ENCODE measurements around the gene BIN1.
A peak's percentile ranks its signal among the peaks of the same experiment; 100 is the strongest.

BIN1 gene

GRCh38 chr2:127086990-127087790 lies 19.8 kb downstream of the BIN1 start:
- no peaks in the 10 kb centered on the region for H3K36me3 ChIP-seq (ENCODE audit: insufficient read depth, low read length)
- H3K9me3 ChIP-seq (ENCODE audit: low read length) = no peaks in the 10 kb centered on the region
- no peaks in the 10 kb centered on the region for H3K27me3 ChIP-seq (ENCODE audit: control insufficient read depth in 1 of 2, insufficient read depth in 2 of 2, low read length in 2 of 2)
- peak overlapping the region in 1 of 2 donors; percentile 46 for H3K4me3 ChIP-seq (ENCODE audit: low read depth in 1 of 2, low read length in 2 of 2)
- H3K4me1 ChIP-seq (ENCODE audit: insufficient read depth, low read length) = peaks cover 31% of the 10 kb centered on the region
- H3K9ac ChIP-seq (ENCODE audit: low read length) = no peak overlapping the region
- no peak overlapping the region for H3K27ac ChIP-seq (ENCODE audit: low read depth, low read length)

GRCh38 chr2:127085317-127085681 lies 21.7 kb downstream of the BIN1 start:
- Histone ChIP-seq H3K9ac (ENCODE audit: low read length) (no peak overlapping the region), H3K27ac (ENCODE audit: low read depth, low read length) (no peak overlapping the region), H3K4me1 (ENCODE audit: insufficient read depth, low read length) (peaks cover 32% of the 10 kb centered on the region), H3K36me3 (ENCODE audit: insufficient read depth, low read length) (no peaks in the 10 kb centered on the region), H3K9me3 (ENCODE audit: low read length) (no peaks in the 10 kb centered on the region), H3K4me3 (ENCODE audit: low read depth in 1 of 2, low read length in 2 of 2) (no peak overlapping the region), H3K27me3 (ENCODE audit: control insufficient read depth in 1 of 2, insufficient read depth in 2 of 2, low read length in 2 of 2) (no peaks in the 10 kb centered on the region)

- Histone ChIP-seq H3K27ac (ENCODE audit: low read depth, low read length) (no peak overlapping the region), H3K9me3 (ENCODE audit: low read length) (no peaks in the 10 kb centered on the region), H3K9ac (ENCODE audit: low read length) (no peak overlapping the region), H3K36me3 (ENCODE audit: insufficient read depth, low read length) (no peaks in the 10 kb centered on the region), H3K4me3 (ENCODE audit: low read depth in 1 of 2, low read length in 2 of 2) (no peak overlapping the region), H3K4me1 (ENCODE audit: insufficient read depth, low read length) (peaks cover 32% of the 10 kb centered on the region), H3K27me3 (ENCODE audit: control insufficient read depth in 1 of 2, insufficient read depth in 2 of 2, low read length in 2 of 2) (no peaks in the 10 kb centered on the region)
Observed at GRCh38 chr2:127084611-127085316, 22.2 kb downstream of the BIN1 start.

GRCh38 chr2:127083819-127084503 lies 23.0 kb downstream of the BIN1 start:
- Histone ChIP-seq H3K9ac (ENCODE audit: low read length) (no peak overlapping the region), H3K4me3 (ENCODE audit: low read depth in 1 of 2, low read length in 2 of 2) (no peak overlapping the region), H3K27ac (ENCODE audit: low read depth, low read length) (no peak overlapping the region), H3K4me1 (ENCODE audit: insufficient read depth, low read length) (peaks cover 32% of the 10 kb centered on the region), H3K36me3 (ENCODE audit: insufficient read depth, low read length) (no peaks in the 10 kb centered on the region), H3K27me3 (ENCODE audit: control insufficient read depth in 1 of 2, insufficient read depth in 2 of 2, low read length in 2 of 2) (no peaks in the 10 kb centered on the region), H3K9me3 (ENCODE audit: low read length) (no peaks in the 10 kb centered on the region)

- Histone ChIP-seq H3K4me3 (ENCODE audit: low read depth in 1 of 2, low read length in 2 of 2) (no peak overlapping the region), H3K4me1 (ENCODE audit: insufficient read depth, low read length) (peaks cover 37% of the 10 kb centered on the region), H3K27me3 (ENCODE audit: control insufficient read depth in 1 of 2, insufficient read depth in 2 of 2, low read length in 2 of 2) (no peaks in the 10 kb centered on the region), H3K27ac (ENCODE audit: low read depth, low read length) (no peak overlapping the region), H3K9me3 (ENCODE audit: low read length) (no peaks in the 10 kb centered on the region), H3K36me3 (ENCODE audit: insufficient read depth, low read length) (no peaks in the 10 kb centered on the region), H3K9ac (ENCODE audit: low read length) (no peak overlapping the region)
Observed at GRCh38 chr2:127082974-127083373, 24.0 kb downstream of the BIN1 start.

- H3K9ac ChIP-seq (ENCODE audit: low read length) = no peak overlapping the region
- no peaks in the 10 kb centered on the region for H3K36me3 ChIP-seq (ENCODE audit: insufficient read depth, low read length)
- no peak overlapping the region for H3K4me3 ChIP-seq (ENCODE audit: low read depth in 1 of 2, low read length in 2 of 2)
- H3K27me3 ChIP-seq (ENCODE audit: control insufficient read depth in 1 of 2, insufficient read depth in 2 of 2, low read length in 2 of 2) = no peaks in the 10 kb centered on the region
- peaks cover 38% of the 10 kb centered on the region for H3K4me1 ChIP-seq (ENCODE audit: insufficient read depth, low read length)
- no peaks in the 10 kb centered on the region for H3K9me3 ChIP-seq (ENCODE audit: low read length)
- no peak overlapping the region for H3K27ac ChIP-seq (ENCODE audit: low read depth, low read length)
Observed at GRCh38 chr2:127081826-127082633, 24.9 kb downstream of the BIN1 start.

GRCh38 chr2:127080938-127081755 lies 25.8 kb downstream of the BIN1 start:
- Histone ChIP-seq H3K36me3 (ENCODE audit: insufficient read depth, low read length) (no peaks in the 10 kb centered on the region), H3K4me3 (ENCODE audit: low read depth in 1 of 2, low read length in 2 of 2) (no peak overlapping the region), H3K27me3 (ENCODE audit: control insufficient read depth in 1 of 2, insufficient read depth in 2 of 2, low read length in 2 of 2) (no peaks in the 10 kb centered on the region), H3K27ac (ENCODE audit: low read depth, low read length) (no peak overlapping the region), H3K4me1 (ENCODE audit: insufficient read depth, low read length) (peaks cover 38% of the 10 kb centered on the region), H3K9ac (ENCODE audit: low read length) (no peak overlapping the region), H3K9me3 (ENCODE audit: low read length) (no peaks in the 10 kb centered on the region)

- Histone ChIP-seq H3K9ac (ENCODE audit: low read length) (no peak overlapping the region), H3K27me3 (ENCODE audit: control insufficient read depth in 1 of 2, insufficient read depth in 2 of 2, low read length in 2 of 2) (no peaks in the 10 kb centered on the region), H3K9me3 (ENCODE audit: low read length) (no peaks in the 10 kb centered on the region), H3K36me3 (ENCODE audit: insufficient read depth, low read length) (no peaks in the 10 kb centered on the region), H3K27ac (ENCODE audit: low read depth, low read length) (no peak overlapping the region), H3K4me1 (ENCODE audit: insufficient read depth, low read length) (peaks cover 31% of the 10 kb centered on the region), H3K4me3 (ENCODE audit: low read depth in 1 of 2, low read length in 2 of 2) (no peak overlapping the region)
Observed at GRCh38 chr2:127080226-127080937, 26.6 kb downstream of the BIN1 start.

- Histone ChIP-seq H3K4me1 (ENCODE audit: insufficient read depth, low read length) (peaks cover 23% of the 10 kb centered on the region), H3K27ac (ENCODE audit: low read depth, low read length) (no peak overlapping the region), H3K36me3 (ENCODE audit: insufficient read depth, low read length) (no peaks in the 10 kb centered on the region), H3K9me3 (ENCODE audit: low read length) (no peaks in the 10 kb centered on the region), H3K27me3 (ENCODE audit: control insufficient read depth in 1 of 2, insufficient read depth in 2 of 2, low read length in 2 of 2) (no peaks in the 10 kb centered on the region), H3K9ac (ENCODE audit: low read length) (no peak overlapping the region), H3K4me3 (ENCODE audit: low read depth in 1 of 2, low read length in 2 of 2) (no peak overlapping the region)
Observed at GRCh38 chr2:127079358-127079920, 27.5 kb downstream of the BIN1 start.
